GM23338 (cell line): Measurements from ENCODE around the gene RHBDL3. TPM values are rescaled to one million over a fixed set of nuclear protein-coding genes. Genes with fewer than 3 reads are reported as not detected.

Source experiments
- ATAC-seq: fragments of 200-7000 bp; cut with Tn5 transposase; 3 replicates; pipeline ENCODE4 v1.9.1; 2020
- DNase-seq: peaks from one replicate; pipeline ENCODE4 v3.0.0-alpha.2; 2015; ENCODE audit warnings: low spot score
- H2AFZ ChIP-seq: fragments of 200-600 bp; sonication (generic); 2 replicates; pipeline ENCODE4 v1.8.0; 2016; ENCODE audit warnings: antibody characterized with exemption, mild to moderate bottlenecking, moderate library complexity
- H3F3A ChIP-seq: fragments of 200-600 bp; sonication (generic); replicated peaks from 2 replicates; pipeline ENCODE4 v1.8.0; 2017; ENCODE audit warnings: antibody characterized with exemption, mixed run types, low read depth
- H3K27ac ChIP-seq: fragments of 200-600 bp; sonication (generic); 2 replicates; pipeline ENCODE4 v1.6.1; 2016; ENCODE audit warnings: low read depth
- H3K27me3 ChIP-seq: fragments of 200-600 bp; sonication (generic); 2 replicates; pipeline ENCODE4 v1.8.0; 2016; ENCODE audit warnings: mild to moderate bottlenecking, mixed run types, moderate library complexity; ENCODE audit not compliant: insufficient read depth
- H3K36me3 ChIP-seq: fragments of 200-600 bp; sonication (generic); 2 replicates; pipeline ENCODE4 v1.8.0; 2016; ENCODE audit warnings: mild to moderate bottlenecking; ENCODE audit not compliant: insufficient read depth
- H3K4me1 ChIP-seq: fragments of 200-600 bp; sonication (generic); 2 replicates; pipeline ENCODE4 v1.8.0; 2016; ENCODE audit warnings: mild to moderate bottlenecking, moderate library complexity; ENCODE audit not compliant: insufficient read depth
- H3K4me2 ChIP-seq: fragments of 200-600 bp; sonication (generic); 2 replicates; pipeline ENCODE4 v1.7.1; 2017; ENCODE audit warnings: mixed run types
- H3K4me3 ChIP-seq: fragments of 200-600 bp; sonication (generic); 2 replicates; pipeline ENCODE4 v1.6.1; 2016; ENCODE audit warnings: mixed run types
- H3K79me2 ChIP-seq: fragments of 200-600 bp; sonication (generic); replicated peaks from 2 replicates; pipeline ENCODE4 v1.8.0; 2017; ENCODE audit warnings: mild to moderate bottlenecking; ENCODE audit not compliant: insufficient read depth
- H3K9me2 ChIP-seq: fragments of 200-600 bp; sonication (generic); 2 replicates; pipeline ENCODE4 v1.8.0; 2017; ENCODE audit not compliant: insufficient read depth
- H4K20me1 ChIP-seq: fragments of 200-600 bp; sonication (generic); replicated peaks from 2 replicates; pipeline ENCODE4 v1.8.0; 2017; ENCODE audit warnings: mild to moderate bottlenecking; ENCODE audit not compliant: insufficient read depth
- H3K27ac Mint-ChIP-seq: 2 replicates; pipeline ENCODE4 v1.8.0; 2020; ENCODE audit warnings: inconsistent platforms, mild to moderate bottlenecking, moderate library complexity, mixed read lengths
- H3K27me3 Mint-ChIP-seq: 3 replicates; pipeline ENCODE4 v1.8.0; 2022; ENCODE audit warnings: low read depth, mild to moderate bottlenecking, moderate library complexity, mixed read lengths, inconsistent platforms; ENCODE audit not compliant: insufficient read depth, poor library complexity
- H3K36me3 Mint-ChIP-seq: 3 replicates; pipeline ENCODE4 v1.8.0; 2021; ENCODE audit warnings: low read depth, mild to moderate bottlenecking, inconsistent platforms, moderate library complexity, mixed read lengths
- H3K4me1 Mint-ChIP-seq: 3 replicates; pipeline ENCODE4 v1.8.0; 2020; ENCODE audit warnings: mild to moderate bottlenecking, inconsistent platforms, mixed read lengths
- H3K4me3 Mint-ChIP-seq: 3 replicates; pipeline ENCODE4 v1.8.0; 2021; ENCODE audit warnings: moderate library complexity, mild to moderate bottlenecking, inconsistent platforms, mixed read lengths
- H3K9me3 Mint-ChIP-seq: 3 replicates; pipeline ENCODE4 v1.8.0; 2020; ENCODE audit warnings: moderate library complexity, mild to moderate bottlenecking, inconsistent platforms, mixed read lengths
- CTCF ChIP-seq, 2 experiments: fragments of 200-600 bp in 1 of 2; sonication (generic) in 1 of 2; conservative IDR thresholded peaks; 2 replicates each; pipeline versions ENCODE4 v1.5.1 to v1.6.1; 2016 to 2017; ENCODE audit warnings: antibody characterized with exemption in 2 of 2, low read depth in 2 of 2, mild to moderate bottlenecking in 2 of 2, moderate library complexity in 1 of 2
- ETS1 ChIP-seq: IDR thresholded peaks from 2 replicates; pipeline ENCODE4 v1.6.1; 2016; ENCODE audit warnings: antibody characterized with exemption
- NANOG ChIP-seq: IDR thresholded peaks from 2 replicates; pipeline ENCODE4 v1.6.1; 2016; ENCODE audit warnings: antibody characterized with exemption, borderline replicate concordance
- POLR2AphosphoS5 ChIP-seq: IDR thresholded peaks from 2 replicates; pipeline ENCODE4 v1.6.1; 2016; ENCODE audit warnings: antibody characterized with exemption, low read depth
- REST ChIP-seq: IDR thresholded peaks from one replicate; pipeline ENCODE4 v1.6.1; 2018; ENCODE audit warnings: antibody characterized with exemption; ENCODE audit not compliant: unreplicated experiment
- ZNF331 ChIP-seq: fragments of 250-450 bp; sonication (Bioruptor Pico); IDR thresholded peaks from 2 replicates; pipeline ENCODE4 v1.5.0; 2020; ENCODE audit warnings: low read depth, mild to moderate bottlenecking, moderate library complexity
- ZNF462 ChIP-seq: fragments of 250-450 bp; sonication (Bioruptor Pico); IDR thresholded peaks from 2 replicates; pipeline ENCODE4 v1.5.0; 2020; ENCODE audit warnings: mild to moderate bottlenecking, moderate library complexity
- polyA plus RNA-seq: library from polyadenylated mRNA; unstranded; fragments of >200 nt; fragmentation: Nextera tagmentation; extraction: Ambion mirVana; gene quantifications from 2 replicates; pipeline ENCODE4 v1.2.1, GENCODE V29; 2016
- total RNA-seq: library from RNA; depleted of rRNA; stranded (reverse); fragments of >200 nt; shearing (Covaris generic); gene quantifications from 2 replicates; pipeline ENCODE4 v1.2.3, GENCODE V29; 2014

RHBDL3 gene
- total and polyA plus RNA-seq, 2 experiments from 2014 or later: 2.3 to 8.1 TPM

- no peaks in the 10 kb centered on the region for H4K20me1 ChIP-seq
- no peaks in the 10 kb centered on the region for H3K9me3 Mint-ChIP-seq
- H3K4me3 ChIP-seq: peak overlapping the region; percentile 26; the same call in 1 of the 2 replicates
- H3K36me3 Mint-ChIP-seq: peaks cover 3% of the 10 kb centered on the region; the same call in 1 of the 3 replicates
- no peak overlapping the region for H3K27ac Mint-ChIP-seq
- H3K4me1 Mint-ChIP-seq: peaks cover 37% of the 10 kb centered on the region
- H3K27ac ChIP-seq: 0 out of 2 replicates have a peak overlapping the region, but pooled peaks have one; percentile 13
- H3K4me1 ChIP-seq: peaks cover 29% of the 10 kb centered on the region
- H3K79me2 ChIP-seq: no peaks in the 10 kb centered on the region
- H3K9me2 ChIP-seq: no peaks in the 10 kb centered on the region
- H3F3A ChIP-seq: no peaks in the 10 kb centered on the region
- DNase-seq: peak; percentile 69
- TF ChIP-seq POLR2AphosphoS5: no peak
- no peak for TF ChIP-seq REST
- TF ChIP-seq CTCF (conservative IDR thresholded peaks at IDR 0.05; ENCODE audit: low read depth in 2 of 2): no peak
- no peak for TF ChIP-seq ZNF331 (CRISPR knock-in tag)
- TF ChIP-seq ETS1: no peak
- TF ChIP-seq NANOG: no peak
- peaks cover 15% of the 10 kb centered on the region for H3K27me3 Mint-ChIP-seq
- ATAC-seq: peak; percentile 71
- H3K27me3 ChIP-seq: no peaks in the 10 kb centered on the region
- H3K36me3 ChIP-seq: no peaks in the 10 kb centered on the region
- H2AFZ ChIP-seq: peak overlapping the region; percentile 43
- peak overlapping the region; percentile 23 for H3K4me3 Mint-ChIP-seq
- peak overlapping the region; percentile 60 for H3K4me2 ChIP-seq
Observed at GRCh38 chr17:32311028-32311536, 45.5 kb downstream of the RHBDL3 start.

- no peak for DNase-seq
- peaks cover 10% of the 10 kb centered on the region for H3K4me1 ChIP-seq
- H3K4me3 Mint-ChIP-seq: no peak overlapping the region
- H3K9me3 Mint-ChIP-seq: no peaks in the 10 kb centered on the region
- H3K79me2 ChIP-seq: no peaks in the 10 kb centered on the region
- no peaks in the 10 kb centered on the region for H3F3A ChIP-seq
- no peaks in the 10 kb centered on the region for H4K20me1 ChIP-seq
- H2AFZ ChIP-seq: no peak overlapping the region
- TF ChIP-seq ZNF462 (CRISPR knock-in tag) (no peak), ETS1 (no peak)
- H3K4me2 ChIP-seq: no peak overlapping the region
- no peaks in the 10 kb centered on the region for H3K27me3 ChIP-seq
- no peak for ATAC-seq
- H3K27ac Mint-ChIP-seq: no peak overlapping the region
- H3K27me3 Mint-ChIP-seq: peaks cover 12% of the 10 kb centered on the region
- no peaks in the 10 kb centered on the region for H3K36me3 Mint-ChIP-seq
- peaks cover 23% of the 10 kb centered on the region for H3K4me1 Mint-ChIP-seq
- no peak overlapping the region for H3K27ac ChIP-seq
- H3K9me2 ChIP-seq: no peaks in the 10 kb centered on the region
- no peaks in the 10 kb centered on the region for H3K36me3 ChIP-seq
- H3K4me3 ChIP-seq: no peak overlapping the region
Observed at GRCh38 chr17:32314636-32315035, 49.0 kb downstream of the RHBDL3 start.
